Iris pigment epithelial cell (primary cell): Measurements from ENCODE around the gene SSR3.
"Not testable (repeated sequence)": the region's sequence is repeated elsewhere in the genome, so short reads cannot be mapped to it uniquely, and the experiment has no call there.

Source experiments
- DNase-seq: peaks from one replicate; pipeline ENCODE4 v3.0.0-alpha.2; 2011; ENCODE audit warnings: low read depth

Gene SSR3

DNA sequence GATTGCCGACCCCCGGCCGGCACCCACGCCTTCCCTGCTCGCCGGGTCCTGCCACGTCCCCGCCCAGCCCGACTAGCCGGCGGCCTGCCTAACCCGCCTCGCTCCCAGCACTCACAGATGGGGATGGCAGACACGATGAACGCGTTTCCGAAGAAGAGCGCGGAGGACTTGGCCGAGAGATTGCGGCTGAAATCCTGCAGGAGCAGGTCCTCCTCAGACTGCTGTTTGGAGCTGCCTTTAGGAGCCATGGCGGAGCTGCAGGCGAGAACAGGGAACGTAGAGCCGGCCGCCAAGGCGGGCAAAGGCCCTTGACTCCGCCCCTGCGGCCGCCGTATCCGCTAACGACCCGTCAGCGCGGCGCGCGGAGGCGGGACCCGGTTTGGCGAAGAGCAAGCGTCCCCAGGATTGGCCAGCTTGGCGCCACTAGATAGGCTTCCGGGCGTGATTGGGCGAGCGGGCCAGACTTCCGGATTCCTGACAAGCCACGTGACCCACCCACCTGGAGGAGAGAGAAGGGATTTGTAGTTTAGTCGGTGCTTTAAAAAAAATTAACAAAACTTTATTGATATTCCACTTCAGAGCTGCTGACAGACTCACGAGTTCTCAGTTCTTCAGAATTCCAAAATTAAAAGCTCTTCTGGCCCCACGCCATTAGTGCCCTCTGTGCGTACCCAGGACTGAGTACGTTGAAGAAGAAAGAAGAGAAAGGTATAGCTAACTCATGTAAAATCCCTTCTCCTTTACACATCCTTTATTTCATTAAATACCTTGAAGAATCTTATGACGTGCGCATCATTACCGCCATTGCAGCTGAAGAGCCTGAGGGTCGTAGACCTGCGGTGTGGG is at the start of gene SSR3:
Gene SSR3, minus strand, starts transcription at position 276 of the 846 bp plus-strand sequence. Its CDS starts 28 bp downstream, at position 248.
- peak; percentile 100 for DNase-seq

DNA sequence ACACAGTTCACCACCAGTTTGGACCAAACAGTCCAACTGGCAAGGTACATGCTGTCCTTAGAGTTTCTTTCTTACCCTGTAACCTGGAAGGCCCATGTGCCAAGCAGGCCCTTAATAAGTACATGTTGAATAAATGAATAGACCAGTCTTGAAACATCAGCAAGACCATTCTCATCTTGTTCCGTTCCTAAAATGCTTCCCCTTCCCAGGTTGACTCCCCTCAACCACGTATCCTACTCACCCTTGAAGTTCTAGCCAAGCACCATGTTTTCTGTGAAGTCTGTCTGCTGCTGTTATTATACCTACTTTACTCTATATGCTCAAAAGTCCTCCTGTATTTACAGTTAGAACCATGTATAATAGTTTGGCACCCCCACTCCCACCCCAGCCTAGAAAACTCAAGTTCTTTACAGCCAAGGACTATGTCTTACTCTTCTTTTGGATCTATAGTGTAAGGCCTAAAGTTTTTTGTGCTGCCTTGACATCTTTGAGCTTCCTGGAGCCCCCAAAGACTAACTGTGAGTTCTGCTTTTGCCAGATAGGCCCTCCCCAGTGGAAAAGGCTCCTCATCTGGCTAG is 49.2 kb upstream of the SSR3 start:
- DNase-seq: no peak

DNA sequence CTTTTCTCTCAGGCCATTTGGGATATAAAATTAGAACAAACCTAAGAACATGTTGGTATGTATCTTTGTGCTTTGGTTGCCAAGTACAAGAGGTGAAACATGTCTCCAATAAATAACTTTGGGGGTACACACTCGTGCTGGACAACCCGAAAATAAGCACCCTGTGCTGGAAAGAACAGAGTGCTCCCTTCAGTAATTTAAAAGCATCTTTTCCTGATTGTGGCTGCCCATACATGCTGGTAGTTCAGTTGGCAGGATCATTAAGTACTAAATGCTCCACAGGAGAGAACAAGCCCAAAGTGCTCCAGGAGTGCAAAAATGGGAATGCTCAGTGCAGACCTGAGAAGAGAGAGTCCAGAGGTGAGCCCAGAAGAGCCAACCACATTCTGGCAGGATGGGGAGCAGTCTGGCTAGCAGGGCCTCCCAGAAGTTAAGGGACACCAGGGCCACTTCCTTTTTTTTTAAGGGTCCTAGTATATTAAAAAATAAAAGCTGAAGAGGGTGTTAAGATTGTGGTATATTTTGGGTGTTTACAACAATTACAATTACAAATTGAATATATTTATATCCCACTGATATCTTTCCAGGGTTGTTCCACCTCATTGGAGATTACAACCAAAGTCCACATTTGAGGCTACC is 48.6 kb upstream of the SSR3 start:
- no peak for DNase-seq

DNA sequence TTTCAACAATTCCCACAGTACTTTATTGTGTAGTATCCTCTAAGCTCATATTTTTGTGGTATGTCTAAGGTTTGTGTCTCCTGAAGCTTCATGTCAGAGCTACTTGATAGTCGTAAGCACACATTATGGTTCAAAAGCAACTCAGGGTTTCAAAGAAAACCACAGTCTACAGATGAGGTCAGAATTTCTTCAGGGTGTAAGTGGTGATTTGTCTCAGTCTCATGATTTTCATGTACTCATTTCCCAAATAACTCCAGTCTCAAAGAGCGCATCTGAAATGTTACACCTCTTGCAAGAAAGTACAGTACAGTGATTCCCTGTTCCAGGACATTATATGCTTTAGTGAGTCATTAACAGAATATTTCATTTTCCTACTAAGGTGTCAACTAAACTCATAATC is 47.5 kb upstream of the SSR3 start:
- DNase-seq: peak; percentile 60

DNA sequence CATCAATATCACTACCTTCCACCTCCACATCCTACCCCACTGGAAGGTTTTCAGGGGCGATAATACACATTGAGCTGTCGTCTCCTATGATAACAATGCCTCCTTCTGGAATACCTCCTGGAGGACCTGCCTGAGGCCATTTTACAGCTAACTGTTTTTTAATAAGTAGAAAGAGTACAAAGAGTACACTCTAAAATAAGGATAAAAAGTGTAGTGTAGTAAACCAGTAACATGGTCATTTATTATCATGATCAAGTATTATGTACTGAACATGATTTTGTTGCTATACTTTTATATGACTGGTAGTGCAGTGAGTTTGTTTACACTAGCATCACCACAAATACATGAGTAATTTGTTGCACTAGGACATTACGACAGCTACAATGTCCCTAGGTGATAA is 46.6 kb upstream of the SSR3 start:
- no peak for DNase-seq

DNA sequence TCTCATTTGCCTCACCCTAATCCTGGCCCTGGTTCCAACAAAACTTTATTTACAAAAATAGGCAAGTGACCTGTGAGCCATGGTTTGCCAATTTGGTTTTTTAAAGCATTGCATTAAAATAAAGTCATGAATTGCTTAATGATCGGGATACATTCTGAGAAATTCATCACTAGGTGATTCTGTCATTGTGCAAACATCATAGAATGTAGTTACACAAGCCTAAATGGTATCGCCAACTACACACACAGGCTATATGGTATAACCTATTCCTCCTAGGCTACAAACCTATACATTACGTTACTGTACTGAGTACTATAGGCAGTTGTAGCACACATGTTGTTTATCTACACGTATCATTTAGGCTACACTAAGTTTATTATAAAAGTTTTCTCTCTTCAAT is 45.9 kb upstream of the SSR3 start:
- no peak for DNase-seq

DNA sequence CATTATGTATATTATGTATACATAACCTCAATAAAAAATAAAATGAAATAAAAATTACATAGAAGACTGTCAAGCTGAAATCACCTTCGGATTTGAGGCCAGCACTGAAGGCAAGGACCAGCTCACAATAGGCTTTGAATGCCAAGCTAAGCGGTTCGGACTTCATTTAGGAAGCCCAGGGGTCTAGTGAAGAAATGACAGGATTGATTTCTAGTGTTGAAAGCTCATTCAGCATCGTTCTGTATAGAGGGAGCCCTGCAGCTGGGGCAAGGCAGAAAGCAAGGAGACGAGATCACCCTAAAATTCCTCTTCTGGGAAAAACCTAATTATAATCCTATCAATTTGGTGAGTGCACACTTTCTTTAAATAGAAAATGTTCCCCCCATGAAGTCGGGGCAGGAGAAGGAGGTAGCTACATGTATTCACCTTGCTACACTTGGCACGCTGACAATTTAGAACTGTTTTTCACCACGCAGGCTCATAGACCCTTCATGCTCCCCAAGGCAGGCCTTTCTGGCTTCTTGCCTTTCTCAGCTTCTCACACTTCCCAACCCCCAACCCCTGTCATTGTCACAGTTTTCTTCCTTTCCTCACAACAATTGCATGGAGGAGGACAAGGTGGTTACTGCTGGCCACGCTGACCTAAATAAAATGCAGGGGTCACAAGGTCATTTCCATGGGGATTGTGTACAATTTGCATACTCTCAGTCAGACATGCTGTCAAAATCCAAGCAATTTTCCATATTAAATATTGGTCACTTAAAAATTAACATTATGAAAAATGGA is 44.4 kb upstream of the SSR3 start:
- DNase-seq: no peak

DNA sequence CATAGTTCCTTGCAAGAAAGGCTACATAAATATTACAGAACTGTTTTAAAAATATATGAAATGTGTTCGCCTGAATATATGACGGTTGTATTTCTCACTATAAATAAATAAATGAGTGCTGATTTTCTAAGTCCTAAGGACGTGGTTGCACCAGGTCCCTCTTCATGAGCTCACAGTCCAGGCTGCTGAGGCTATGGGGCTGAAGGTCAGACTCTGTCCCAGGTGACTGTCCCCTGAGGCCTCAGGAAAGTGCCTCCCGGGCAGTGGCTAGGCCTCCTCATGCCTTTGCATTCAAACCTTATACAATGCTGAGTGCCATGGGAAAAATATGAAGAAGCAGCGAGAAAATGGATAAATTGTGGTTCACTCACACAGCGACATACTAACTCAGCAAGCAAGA is 43.5 kb upstream of the SSR3 start:
- DNase-seq: no peak

DNA sequence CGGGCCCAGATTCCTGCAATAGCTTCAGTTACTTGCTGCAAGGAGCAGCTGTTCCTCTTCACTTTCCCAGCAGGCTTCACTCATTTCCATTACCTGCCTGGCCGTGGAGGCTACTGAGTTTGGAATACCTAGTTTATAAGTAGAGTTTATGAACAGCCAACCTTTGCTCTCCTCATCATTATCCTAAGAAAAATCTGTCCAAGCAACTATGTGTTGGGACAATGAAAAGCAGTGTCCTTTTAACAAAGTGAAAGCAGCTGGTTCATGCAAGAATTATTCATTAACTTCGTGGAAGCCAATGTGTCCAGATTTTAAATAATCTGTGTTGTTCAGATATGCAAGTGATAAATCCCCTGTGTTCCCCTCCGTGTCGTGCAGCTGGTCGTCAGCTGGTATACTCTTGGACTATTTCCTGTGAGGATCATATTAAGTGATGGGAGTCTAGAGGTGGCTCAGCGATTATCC is 39.3 kb upstream of the SSR3 start:
- no peak for DNase-seq

DNA sequence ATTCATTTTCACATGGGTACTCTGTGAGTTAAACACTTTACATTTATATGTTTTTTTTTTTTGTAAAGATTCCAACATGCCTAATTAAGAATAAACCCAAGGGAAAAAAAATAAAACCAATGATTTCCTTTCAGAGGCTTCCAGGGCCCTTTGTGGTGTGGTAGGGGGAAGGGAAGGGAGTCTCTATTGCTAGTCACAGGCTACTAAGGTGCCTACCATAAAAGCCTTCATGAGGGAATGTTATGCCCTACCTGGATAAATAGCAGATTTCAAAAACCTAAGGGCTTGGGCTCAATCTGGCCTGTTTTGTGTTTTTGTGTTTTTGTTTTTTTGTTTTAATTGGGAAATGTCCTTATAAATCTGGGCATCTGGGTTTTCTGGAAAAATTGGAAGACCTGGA is 38.9 kb upstream of the SSR3 start:
- no peak for DNase-seq

DNA sequence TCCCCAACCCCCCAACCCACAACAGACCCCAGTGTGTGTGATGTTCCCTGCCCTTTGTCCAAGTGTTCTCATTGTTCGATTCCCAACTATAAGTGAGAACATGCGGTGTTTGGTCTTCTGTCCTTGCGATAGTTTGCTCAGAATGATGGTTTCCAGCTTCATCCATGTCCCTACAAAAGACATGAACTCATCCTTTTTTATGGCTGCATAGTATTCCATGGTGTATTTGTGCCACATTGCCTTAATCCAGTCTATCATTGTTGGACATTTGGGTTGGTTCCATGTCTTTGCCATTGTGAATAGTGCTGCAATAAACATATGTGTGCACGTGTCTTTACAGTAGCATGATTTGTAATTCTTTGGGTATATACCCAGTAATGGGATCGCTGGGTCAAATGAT is 34.9 kb upstream of the SSR3 start:
- DNase-seq: not testable (repeated sequence)

DNA sequence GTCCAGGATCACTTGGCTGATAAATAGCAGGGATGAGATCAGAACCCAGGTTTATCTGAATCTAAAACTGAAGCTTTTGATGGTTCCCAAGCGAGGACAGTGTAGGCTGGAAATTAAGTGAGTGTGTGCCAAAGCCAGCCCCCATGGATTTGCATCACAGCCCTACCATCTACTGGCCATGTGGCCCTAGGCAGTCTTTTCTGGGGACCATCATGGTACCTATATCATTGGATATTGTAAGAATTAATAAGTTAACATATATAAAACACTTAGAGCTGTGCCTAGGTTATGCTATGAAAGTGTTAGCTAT is 32.8 kb upstream of the SSR3 start:
- DNase-seq: no peak

DNA sequence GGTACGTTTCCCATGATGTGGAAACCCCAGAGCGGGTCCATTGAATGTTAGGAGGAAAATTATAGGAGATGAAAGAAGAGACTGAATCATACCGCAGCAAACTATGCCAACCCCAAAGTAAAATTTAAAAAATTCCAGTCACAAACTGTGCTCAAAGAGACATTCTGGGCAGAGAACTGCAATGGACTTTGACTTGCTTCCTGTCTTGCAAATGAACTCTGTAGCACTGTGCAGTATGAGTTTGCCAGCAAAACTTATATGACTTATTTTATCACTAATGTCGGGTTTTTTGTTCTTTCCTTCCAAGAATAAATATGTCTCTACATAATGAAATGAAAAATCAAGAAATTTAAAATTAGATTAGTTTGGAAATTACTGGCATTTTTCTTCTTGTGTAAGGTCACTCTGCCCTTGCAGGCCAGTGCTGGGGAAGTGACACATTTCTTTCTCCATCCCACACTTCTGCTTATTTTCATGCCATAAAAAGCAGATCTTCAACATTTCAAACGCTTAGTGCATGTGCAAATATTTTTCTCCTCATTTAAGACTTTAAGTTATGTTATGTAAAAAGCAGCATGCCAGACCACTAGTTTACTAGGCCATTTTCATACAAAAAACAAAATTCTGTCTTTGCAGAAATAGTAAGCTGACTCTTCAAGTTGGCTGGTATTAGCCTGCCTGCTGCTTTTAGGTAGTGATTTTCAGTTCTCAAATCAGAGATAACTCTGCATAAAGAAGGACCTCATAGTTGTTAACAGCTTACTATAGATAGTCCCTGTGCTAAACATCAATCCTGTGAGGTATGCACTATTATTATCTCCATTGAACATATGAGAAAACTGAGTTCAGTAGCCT is 32.2 kb upstream of the SSR3 start:
- DNase-seq: no peak

DNA sequence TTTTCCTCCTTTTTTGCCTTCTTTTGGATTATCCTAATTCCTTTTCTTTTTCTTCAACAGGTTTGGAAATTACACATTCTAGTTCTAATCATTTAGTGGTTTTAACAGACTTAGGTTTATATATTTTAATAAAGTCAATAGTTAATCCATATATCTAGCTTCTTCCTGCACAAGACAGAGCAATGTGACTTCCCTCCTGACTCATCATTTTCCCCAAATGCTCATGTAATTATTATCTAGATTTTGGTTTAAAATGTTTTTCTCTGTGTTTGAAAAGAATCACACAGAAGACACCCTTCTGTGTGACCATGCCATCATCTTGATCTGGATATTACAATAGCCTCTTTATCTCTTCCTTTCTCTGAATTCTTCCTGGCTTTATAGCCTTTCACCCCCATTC is 28.6 kb upstream of the SSR3 start:
- DNase-seq: no peak

DNA sequence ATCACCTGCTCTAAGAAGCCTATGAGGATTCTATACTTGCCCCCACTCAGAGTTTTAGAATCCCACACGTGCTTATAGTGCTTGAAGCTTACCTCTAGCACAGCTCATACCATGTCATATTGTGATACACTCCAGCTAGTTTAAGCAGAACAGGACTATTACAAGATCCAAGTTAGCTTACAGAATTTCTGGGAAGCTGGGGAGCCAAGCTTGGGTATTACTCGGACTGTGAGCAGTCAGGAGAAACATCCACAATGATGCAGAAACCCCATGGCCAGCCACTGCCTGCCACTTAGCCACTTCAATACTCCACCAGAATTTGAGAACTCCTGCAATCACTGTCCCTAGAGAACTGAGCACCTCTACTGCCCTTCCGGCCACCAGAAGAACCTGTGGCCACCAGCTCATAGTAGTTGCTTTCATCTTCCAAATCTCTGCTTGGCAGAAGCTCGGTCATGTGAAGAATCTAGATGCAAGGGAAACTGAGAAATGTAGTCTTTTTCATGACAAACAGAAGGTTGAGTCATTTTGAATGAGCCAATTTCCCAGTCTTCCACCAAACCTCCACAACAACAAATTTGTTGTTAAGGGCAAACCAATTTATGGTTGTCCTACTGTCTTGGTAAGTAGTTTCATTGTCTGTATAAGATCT is 27.7 kb upstream of the SSR3 start:
- peak; percentile 28 for DNase-seq

DNA sequence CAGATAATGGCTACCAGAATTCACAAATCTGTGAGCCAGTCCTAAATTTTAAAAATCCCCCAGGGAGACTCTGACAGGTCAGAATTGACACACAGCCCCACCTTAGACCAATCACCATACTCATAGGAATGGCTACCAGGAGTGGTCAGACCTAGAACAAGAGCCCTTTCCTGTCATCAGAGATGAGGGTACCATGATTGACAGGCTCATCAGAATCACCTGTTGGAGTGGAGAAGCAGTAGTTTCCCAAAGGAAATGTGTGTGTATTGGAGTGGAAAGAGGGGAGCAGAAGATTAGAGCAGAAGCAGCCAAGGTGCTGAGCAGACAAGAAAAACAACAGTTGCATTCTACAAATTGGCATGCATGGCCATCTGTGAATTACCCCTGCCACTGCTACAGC is 27.0 kb upstream of the SSR3 start:
- DNase-seq: no peak

DNA sequence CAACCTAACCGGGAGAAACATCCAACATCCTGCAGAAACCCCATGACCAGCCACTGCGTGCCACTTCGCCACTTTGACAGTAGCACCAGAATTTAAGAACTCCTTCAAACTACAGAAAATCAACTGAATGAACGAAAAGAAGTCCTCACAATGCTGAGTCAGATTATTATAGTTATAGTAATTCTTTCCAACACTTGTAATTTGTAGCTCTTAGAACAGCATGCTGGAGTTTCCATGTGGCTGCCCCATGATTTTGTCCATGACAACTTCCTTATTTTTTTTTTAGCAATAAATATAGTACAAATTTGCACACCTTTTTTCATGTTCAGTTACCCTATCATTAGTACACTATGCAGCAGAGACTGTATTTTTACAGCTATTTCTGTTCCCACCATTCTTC is 26.1 kb upstream of the SSR3 start:
- DNase-seq: no peak

DNA sequence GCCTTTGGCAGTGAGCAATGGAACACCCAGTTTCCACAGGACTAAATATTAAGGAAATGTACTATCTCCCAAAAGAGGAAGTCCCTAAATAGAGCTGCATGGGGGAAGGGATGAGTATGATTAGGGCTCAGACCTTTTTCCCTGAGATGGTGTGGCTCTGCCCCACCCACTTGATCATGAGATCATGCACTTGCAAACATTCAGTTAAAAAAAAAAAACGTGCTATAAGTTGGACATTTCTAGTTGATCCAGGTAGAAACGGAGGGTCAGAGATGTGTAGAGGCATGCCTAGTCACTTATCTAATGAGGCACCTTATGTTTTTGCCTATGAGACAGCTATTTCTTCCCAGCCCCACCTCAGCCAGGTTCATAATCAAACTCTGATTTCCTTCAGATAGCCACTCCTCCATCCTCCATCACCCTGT is 24.5 kb upstream of the SSR3 start:
- no peak for DNase-seq

DNA sequence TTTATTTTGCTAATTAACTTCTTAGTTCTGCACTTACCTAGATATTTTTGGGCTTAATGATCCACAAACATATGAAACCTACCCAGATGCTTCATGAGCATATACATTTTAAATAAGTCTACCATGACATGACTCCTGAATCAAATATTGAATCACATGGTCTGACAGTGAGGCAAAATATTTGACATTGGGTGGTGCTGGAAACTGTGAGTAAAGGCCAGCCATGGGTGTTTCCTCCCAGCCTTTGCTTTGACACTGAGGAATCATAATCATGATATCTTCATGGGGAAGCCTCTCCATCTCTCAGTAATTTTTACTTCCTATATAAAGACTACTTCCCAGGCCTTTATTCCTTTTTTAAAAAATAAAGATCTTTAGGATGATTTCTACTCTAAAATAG is 22.8 kb upstream of the SSR3 start:
- peak; percentile 63 for DNase-seq

DNA sequence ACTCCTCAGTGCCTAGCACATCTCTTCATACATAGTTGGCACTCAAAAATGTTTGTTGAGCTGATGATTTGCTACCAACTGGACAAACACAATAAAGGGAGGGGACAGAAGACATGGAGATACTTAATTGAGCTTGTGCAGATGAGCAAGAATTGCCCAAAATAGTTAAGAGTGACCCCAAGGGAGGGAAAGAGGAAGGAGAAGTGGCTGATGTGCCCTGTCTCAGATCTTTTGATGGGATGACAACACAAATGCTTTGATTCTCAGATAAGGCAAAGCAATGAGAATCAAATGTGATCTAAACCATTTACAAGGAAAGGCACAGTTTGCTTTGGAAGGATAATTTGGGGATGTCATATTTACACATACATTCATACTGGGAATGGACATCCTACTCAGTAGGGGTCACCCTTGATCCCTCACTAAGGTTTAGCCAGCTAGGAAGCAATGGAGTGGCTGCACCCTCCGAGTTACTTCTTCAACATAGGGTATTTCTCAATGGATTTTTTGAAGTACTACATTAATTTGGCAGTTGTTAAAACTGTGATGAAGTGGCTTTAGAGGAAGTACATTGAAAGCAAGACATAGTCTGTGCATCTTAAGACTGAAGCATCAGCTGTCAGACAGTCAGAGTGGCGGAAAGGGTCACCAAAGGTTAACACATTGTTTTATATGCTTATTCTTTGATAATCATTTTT is 21.9 kb upstream of the SSR3 start:
- no peak for DNase-seq

DNA sequence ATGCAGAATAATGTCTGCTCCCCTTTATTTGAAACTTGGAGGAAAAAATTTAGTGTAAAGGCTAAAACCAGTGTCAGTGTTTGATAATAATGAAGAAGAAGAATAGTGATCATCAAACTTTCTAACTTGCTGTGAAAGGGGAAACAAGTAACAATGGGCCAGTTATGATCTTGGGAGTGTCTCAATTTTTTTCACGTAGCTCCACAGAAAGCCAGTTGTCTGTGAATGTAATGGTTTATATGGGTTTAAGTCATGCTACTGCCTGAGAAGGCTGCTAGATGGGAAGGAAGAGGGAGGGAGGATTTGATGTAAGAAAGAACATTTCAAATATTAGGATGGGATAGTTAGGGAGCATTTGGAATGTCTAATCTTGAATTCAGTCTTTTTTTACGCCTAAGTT is 21.1 kb upstream of the SSR3 start:
- no peak for DNase-seq
